ENCODE measurements around the gene UBR1.

The UBR1 gene

DNA sequence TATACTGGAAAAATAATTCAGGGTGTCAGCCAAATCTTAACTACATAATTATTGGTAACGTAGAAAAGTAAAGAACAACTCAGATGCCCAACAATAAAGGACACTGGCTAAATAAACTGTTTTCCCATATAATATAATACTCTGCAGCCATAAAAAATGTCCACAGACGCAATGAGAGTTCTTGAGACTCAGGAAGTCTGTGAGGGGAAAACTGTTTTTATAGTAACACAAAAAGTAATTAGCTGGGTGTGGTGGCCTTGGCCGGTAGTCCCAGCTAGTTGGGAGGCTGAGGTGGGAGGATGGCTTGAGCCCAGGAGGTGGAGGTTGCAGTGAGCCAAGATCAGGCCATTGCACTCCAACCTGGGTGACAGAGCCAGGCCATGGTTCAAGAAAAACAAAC is 5.5 kb upstream of the UBR1 start:
- in situ Hi-C loops (cut with MboI; ENCODE audit: low sequenced_read_pairs), result no loop called here

DNA sequence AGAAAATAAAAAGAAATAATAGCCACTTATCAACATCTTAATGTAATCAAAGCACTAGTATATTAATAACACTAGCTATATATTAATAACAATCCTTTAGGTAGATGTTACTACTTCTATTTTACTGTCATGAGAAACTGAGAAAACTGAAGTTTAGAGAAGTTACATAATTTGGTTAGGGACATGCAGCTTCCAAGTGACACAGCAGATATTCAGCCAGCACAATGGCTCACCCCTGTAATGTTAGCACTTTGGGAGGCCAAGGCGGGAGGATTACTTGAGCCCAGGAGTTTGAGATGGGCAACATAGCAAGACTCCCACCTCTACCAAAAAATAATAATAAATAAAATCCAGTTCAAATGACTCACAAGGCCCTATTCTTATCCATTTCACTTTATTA is 1.9 kb upstream of the UBR1 start:
- in situ Hi-C loops (cut with MboI; ENCODE audit: low sequenced_read_pairs), result no loop called here

DNA sequence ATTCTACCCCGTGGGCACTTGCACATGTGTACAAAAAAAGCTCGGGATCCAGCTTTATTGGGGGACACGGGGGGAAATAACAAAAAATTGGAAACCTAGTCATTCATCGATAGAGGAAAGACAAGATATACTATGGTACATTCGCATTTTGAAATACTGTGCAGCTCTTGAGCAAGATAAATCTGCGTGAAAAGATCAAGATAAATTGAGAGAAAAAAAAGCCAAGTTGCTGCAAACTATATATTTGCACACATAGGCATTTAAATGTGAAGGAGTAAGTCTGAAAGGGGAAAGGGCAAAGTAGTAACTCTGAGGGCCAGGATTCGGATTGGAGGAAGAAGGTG is 620 bp upstream of the UBR1 start:
- in situ Hi-C loops (cut with MboI; ENCODE audit: low sequenced_read_pairs), result no loop called here

DNA sequence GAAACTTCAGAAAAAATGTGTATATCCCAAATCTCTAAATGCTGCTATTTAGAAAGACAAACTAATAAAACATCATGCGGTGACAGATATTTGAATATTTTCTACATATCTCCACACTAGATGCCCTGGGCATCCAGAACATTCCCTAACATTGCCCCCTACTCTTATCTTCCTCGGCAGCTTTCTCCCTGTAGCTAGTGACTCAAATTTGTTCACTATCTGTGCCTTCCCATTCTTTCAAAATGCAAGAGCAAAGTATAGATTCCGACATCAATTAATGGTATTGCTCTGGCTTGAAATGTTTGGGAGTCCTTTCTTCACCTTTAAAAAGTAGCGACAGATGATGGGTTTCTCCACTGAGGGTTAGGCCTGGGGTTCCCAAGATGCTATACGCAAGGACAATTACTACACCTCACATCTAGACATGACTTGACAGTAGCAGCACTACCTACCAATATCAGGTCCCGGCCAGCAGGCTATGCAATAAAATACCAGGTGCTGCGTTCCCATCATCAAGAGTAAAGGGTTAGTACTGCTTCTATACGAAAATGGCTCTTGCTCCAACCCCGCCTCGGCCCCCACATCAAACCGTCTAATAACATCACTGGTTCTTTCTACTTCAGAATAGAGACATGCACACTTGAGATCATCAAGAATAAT is 631 bp downstream of the UBR1 start:
- in situ Hi-C loops (cut with MboI; ENCODE audit: low sequenced_read_pairs), result no loop called here

DNA sequence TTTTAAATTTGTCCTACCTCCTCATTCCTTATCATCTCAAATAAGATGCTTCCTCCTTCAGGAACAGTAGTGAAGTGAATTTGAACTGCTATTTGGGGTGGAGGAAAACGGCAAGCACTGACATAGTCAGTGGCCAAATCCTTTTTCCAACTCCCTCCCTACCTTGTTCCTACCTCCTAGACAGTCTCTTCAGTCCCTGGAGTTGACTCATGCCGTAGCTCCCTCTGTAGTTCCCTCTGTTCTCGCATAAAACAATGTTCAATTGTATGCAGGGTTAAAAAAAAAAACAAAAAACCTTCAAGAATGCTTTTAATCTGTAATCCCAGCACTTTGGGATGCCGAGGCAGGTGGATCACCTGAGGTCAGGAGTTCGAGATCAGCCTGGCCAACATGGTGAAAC is 1.4 kb downstream of the UBR1 start:
- in situ Hi-C loops (cut with MboI; ENCODE audit: low sequenced_read_pairs), result no loop called here

DNA sequence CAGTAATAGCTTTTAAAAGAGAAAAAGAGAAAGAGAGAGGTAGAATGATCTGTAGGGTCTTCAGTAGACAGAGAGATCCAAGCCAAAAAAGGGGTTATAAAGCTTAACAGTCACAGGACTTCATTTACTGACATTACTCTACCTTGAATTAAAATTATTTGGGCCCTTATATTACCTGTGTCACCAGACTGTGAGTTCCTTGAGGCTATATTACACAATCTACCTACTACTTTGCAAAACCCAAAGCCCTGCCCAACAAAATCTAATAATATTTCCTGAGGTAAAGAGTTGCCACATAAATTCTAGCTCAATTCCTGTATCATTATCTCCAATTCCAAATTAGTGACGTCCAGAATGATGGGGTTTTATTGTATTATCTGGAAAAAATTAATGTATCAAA is 1.9 kb downstream of the UBR1 start:
- in situ Hi-C loops (cut with MboI; ENCODE audit: low sequenced_read_pairs), result no loop called here

DNA sequence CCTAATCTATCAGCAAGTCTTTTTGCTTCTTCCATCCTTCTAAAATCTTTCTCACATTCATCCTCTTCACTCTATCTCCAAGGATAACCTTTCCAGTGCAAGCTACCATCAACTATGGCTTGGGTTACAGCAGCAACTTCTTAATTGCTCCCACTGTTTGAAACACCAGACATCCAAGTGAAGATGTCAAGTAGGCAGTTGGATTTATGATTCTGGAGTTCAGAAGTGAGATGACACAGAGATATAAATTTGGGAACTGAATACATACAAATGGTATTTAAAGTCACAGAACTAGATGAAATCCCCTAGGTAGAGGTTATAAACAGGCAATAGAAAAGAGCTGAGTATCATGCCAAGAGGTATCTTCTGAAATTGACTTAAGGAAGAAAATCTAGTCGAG is 3.7 kb downstream of the UBR1 start:
- in situ Hi-C loops (cut with MboI; ENCODE audit: low sequenced_read_pairs), result no loop called here

DNA sequence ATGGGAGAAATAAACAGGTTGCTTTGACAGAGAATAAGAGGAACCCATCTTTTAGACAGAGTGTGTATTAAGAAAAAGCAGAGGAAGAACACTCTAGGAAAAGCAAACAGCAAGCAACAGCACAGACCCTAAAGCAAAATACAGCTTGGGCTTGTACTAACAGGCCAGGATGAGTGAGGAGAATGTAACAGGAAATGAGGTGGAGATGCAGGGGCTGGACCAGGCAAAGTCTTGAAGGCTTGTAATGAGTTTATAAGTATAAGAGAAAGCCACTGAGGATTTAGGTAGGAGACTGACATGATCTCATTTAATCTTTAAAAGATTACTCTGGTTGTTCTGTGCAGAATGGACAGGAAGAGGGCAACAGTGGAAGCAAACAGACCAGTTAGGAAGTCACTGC is 4.9 kb downstream of the UBR1 start:
- in situ Hi-C loops (cut with MboI; ENCODE audit: low sequenced_read_pairs), result no loop called here

DNA sequence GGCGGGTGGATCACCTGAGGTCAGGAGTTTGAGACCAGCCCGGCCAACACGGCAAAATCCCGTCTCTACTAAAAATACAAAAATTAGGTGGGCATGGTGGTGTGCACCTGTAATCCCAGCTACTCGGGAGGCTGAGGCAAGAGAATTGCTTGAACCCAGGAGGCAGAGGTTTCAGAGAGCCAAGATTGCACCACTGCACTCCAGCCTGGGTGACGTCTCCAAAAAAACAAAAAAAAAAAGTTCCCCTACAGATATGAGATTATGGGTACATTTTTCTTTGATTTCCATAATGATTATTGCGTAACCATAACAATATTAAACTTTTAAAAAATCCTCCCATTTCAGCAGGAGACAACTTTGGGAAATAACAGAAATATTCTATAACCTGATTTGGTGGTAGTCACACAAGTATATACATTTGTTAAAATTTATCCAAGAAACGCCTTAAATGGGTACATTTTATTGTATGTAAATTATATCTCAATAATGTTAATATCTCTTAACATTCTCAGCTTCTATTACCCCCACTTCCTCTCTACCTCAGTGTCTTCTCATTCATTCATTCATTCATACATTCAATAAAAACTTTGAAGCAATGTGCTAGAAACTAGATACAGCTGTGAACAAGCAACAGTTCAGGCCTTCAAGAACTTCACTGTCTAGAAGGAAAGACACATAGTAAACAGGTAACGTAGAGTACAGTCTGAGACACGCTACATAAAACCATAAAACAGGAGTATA is 6.6 kb downstream of the UBR1 start:
- in situ Hi-C loops (cut with MboI; ENCODE audit: low sequenced_read_pairs), result no loop called here

DNA sequence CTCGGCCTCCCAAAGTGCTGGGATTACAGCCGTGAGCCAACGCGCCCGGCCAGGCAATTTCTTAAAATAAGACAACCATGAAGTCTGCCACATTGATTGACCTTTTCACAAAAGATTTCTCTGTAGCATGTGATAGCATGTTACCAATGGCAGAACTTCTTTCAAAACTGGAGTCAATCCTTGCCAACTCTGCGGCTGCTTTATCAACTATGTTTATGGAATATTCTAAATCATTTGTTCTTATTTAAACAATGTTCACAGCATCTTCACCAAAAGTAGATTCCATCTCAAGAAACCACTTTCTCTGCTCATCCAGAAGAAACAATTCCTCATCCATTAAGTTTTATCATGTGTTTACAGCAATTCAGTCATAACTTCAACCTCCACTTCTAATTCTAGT is 9.4 kb downstream of the UBR1 start:
- in situ Hi-C loops (cut with MboI; ENCODE audit: low sequenced_read_pairs), result no loop called here

DNA sequence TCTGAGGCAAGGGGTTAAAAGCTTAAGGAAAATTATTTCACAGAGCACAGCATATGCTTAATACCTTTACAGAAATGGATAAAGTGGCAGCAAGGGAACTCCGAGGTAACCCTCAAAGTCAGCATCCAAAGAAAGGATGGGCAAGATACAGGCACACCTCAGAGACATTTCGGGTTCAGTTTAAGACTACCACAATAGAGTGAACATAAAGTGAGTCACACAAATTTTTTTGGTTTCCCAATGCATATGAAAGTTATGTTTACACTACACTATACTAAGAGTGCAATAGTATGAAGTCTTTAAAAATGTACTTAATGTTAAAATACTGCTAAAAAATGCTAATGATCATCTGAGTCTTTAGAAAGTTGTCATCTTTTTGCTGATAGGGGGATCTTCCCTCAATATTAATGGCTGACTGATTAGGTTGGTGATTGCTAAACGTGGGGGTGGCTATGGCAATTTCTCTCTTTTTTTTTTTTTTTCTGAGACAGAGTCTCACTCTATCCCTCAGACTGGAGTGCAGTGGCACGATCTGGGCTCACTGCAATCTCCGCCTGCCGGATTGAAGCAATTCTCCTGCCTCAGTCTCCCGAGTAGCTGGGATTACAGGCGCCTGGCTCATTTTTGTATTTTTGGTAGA is 10.0 kb downstream of the UBR1 start:
- in situ Hi-C loops (cut with MboI; ENCODE audit: low sequenced_read_pairs), result no loop called here

DNA sequence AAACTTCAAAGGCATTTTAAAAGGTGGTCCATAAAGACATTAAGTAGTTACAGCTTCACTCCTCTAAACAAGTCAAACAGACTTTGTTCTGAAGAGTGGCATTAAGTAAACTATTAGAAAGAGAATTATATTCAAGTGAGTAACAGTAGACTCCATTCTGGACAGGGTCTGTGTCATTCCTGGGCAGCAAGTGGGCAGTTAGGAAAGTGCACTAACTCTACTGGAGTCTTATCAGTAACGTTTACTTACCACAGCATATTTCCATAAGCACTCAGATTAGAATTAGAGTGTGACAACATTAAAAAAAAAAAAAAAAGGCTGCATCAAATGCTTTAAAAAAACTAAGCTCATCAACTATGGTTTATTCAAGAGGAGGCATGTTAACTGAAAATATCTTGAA is 10.6 kb downstream of the UBR1 start:
- in situ Hi-C loops (cut with MboI; ENCODE audit: low sequenced_read_pairs), result no loop called here

DNA sequence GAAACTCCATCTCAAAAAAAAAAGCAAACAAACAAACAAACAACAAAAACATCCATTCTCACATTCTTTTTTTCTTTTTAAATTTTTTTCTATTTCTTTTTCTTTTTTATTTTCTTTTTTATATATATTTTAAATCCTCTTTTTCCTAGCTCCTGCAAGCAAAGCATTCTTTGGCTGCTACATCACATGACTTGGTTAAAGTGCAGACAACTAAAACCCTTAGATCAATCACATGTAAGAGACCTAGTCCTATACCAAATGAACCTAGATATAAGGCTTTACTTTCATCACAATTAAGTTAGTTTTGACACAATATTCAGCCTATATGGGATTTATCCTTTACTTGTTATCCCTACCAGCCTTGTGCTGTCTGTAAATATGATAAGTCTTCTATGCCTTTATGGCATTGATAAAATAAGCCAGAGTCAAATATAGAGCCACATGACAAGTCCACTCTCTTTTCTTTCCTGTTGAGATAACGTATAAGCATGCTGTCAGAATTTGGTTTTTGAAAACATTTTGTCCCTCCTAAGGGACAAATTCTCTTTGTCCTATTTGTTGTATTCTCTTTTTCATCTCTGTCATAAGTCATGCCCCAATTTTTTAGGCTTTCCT is 11.3 kb downstream of the UBR1 start:
- in situ Hi-C loops (cut with MboI; ENCODE audit: low sequenced_read_pairs), result no loop called here

DNA sequence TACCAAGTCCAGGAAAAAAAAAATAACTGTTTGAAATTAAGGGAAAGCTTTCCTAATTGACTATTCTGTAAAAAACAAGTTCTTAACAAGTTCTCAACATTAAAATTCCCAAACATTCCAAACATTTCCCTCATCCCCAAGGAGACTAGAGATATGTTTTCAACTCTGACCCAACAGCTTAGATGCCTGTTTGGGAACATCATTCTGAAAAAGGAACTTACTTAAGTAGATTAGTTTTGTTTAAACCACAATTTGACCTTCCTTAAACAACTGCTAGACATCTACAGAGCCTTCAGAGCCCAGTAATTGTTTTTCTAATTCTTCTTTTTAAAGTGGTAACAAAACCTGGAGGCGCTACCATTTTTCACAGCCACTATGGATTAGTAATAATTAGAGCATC is 12.8 kb downstream of the UBR1 start:
- in situ Hi-C loops (cut with MboI; ENCODE audit: low sequenced_read_pairs), result no loop called here

DNA sequence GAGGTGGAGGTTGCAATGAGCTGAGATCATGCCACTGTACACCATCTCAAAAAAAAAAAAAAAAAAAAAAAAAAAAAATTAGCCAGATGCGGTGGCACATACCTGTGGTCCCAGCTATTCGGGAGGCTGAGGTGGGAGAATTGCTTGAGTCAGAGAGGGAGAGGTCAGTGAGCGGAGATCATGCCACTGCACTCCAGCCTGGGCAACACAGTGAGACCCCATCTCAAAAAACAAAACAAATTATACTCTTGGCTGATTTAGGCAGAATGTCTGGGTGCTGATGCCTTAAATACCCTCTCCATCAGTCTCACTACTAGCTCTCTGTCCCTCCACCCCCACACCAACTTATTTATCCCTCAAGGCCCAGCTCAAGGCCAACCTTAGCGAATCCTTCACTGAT is 14.0 kb downstream of the UBR1 start:
- in situ Hi-C loops (cut with MboI; ENCODE audit: low sequenced_read_pairs), result no loop called here

DNA sequence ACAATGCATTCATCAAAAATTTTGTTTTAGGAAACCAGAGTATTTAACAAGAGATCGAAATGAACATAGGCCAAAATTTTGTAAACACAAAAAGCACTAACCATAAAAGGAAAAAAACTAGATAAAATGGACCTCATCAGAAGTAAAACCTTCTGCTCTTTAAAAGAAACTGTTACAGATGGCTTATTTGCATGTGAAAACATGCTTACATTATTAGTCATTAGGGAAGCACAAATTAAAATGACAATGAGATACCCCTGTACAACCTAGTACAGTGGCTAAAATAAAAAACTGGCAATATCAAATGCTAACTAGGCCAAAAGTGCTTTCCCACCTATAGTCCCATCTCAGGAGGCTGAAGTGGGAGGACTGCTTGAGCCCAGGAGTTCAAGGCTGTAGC is 19.3 kb downstream of the UBR1 start:
- in situ Hi-C loops (cut with MboI; ENCODE audit: low sequenced_read_pairs), result no loop called here

DNA sequence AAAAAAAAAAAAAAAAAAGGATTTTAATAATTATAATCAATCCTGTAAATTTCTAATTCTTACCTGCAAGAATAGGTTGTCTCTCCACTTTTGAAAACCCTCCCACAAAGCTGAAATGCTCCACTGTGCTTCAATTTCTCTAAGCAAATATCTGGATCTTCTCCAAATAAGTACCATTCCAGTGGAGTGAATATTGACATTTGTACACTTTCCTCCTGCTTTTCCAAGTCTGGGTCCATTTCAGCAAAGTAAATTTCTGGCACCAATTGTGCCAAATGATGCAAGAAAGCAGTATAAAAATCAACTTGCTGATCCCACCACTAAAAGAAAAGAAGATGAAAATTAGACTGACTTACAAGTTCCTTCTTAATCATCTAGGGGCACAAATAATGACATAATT is 19.9 kb downstream of the UBR1 start:
- in situ Hi-C loops (cut with MboI; ENCODE audit: low sequenced_read_pairs), result no loop called here

DNA sequence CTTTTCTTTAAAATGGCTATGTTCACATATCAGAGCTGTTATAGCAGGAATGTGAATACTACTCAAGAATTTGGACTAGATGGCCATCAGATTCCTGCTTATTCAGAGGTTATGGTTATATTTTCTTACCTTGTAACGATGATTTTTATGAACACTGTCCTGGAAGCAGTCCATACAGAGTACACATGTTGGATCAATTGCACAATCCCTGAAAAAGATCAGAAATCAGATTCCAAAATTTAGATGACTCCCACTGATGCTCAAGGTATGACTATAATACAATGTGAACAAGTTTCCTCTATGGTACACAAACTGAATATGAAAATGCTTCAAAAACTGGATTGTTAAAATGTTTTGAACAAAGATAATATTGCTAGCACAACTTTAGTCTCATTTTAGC is 23.3 kb downstream of the UBR1 start:
- in situ Hi-C loops (cut with MboI; ENCODE audit: low sequenced_read_pairs), result no loop called here

DNA sequence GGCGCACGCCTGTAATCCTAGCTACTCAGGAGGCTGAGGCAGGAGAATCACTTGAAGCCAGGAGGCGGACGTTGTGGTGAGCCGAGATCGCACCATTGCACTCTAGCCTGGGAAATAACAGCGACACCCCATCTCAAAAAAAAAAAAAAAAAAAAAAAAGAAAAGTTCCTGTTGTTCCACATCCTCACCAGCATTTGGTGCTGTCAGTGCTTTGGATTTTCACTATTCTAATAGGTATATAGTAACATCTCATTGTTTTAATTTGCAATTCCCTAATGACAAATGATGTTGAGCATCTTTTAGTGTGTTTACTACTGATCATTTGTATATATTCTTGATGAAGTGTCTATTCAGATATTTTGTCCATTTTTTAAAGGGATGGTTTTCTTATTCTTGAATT is 24.6 kb downstream of the UBR1 start:
- in situ Hi-C loops (cut with MboI; ENCODE audit: low sequenced_read_pairs), result no loop called here

DNA sequence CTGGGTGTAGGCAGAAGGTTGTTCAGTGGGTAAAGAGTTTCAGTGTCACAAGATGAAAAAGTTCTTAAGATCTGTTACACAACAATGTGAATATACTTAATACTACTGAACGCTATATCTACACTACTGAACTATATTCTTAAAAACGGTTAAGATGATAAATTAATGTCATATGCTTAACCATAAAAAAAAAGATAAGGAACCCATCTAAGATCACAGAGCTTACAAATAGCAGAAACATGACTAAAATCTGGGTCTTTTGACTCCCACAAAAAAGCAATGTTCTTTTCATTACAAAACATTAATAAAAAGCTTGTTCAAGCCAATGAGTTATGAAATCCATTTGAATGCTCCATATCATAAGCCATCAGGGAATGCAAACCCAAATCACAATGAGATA is 34.4 kb downstream of the UBR1 start:
- in situ Hi-C loops (cut with MboI; ENCODE audit: low sequenced_read_pairs), result no loop called here

DNA sequence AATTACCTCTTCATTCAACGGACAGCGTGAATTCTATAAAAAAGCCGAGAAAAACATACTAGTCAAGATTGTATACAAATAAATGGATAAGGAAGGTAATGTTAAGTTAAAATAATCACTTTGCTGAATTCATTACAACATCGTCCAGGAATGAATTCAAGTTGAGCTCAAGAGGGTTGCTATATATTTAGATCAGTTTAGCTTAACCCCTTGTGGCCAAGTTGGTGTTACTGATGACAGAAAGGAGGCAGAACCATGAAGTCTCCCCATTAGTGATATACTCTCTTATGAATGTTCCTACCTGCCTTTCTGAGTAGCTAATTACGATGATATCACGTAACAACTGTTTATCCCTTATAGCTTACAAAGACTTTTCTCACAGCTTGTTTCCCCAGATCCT is 34.9 kb downstream of the UBR1 start:
- in situ Hi-C loops (cut with MboI; ENCODE audit: low sequenced_read_pairs), result no loop called here

DNA sequence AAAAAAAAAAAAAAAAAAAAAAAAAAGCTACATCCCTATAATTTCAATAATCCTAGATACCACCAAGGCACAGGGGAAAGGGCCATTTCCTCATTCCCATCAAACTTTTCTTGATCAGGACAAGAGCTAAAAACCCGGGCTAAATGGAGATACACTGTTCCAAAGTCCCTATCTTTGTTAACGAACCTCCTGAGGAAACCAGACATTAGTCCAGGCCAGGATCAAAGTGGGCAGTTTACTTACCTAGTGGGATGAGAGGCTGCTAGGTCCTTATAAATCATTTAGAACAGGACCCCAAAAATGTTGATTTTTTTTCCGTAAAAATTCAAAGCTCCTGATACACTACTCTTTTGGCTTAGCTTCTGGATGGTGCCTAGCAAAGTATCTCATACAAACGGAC is 35.6 kb downstream of the UBR1 start:
- in situ Hi-C loops (cut with MboI; ENCODE audit: low sequenced_read_pairs), result no loop called here
